MCF 10A (cell line): Measurements from ENCODE around the gene COL23A1. TPM values are rescaled to one million over a fixed set of nuclear protein-coding genes. Genes with fewer than 3 reads are reported as not detected.

ENCODE experiments used
- BruUV-seq: library from RNA; stranded (reverse); fragments of 400-500 nt; replicated peaks from 2 replicates; lab custom pipeline; 2021; lab: Mats Ljungman, UMichigan
- CTCF ChIA-PET: fragments of 300-600 bp; sonication (Branson Sonifier 250); formaldehyde crosslinking; extraction: SDS; loops from one replicate; lab custom pipeline; 2021; ENCODE audit warnings: antibody characterized with exemption, inconsistent platforms; lab: Yijun Ruan, JAX
- POLR2A ChIA-PET: fragments of 300-600, 350-650 bp; sonication (Branson Sonifier 250); formaldehyde crosslinking; extraction: SDS; loops from one replicate; lab custom pipeline; 2020; ENCODE audit warnings: antibody characterized with exemption, inconsistent platforms; lab: Yijun Ruan, JAX
- DNase-seq: peaks from one replicate; pipeline ENCODE4 v3.0.0-alpha.2; 2018; ENCODE audit not compliant: unreplicated experiment
- H3K27ac Mint-ChIP-seq: one replicate; pipeline ENCODE4 v1.8.0; 2022; ENCODE audit warnings: mild to moderate bottlenecking, low read depth, mixed read lengths; ENCODE audit not compliant: unreplicated experiment
- H3K27me3 Mint-ChIP-seq: one replicate; pipeline ENCODE4 v1.8.0; 2022; ENCODE audit warnings: mixed read lengths; ENCODE audit not compliant: insufficient read depth, unreplicated experiment
- H3K36me3 Mint-ChIP-seq: one replicate; pipeline ENCODE4 v1.8.0; 2022; ENCODE audit warnings: mild to moderate bottlenecking, moderate library complexity, mixed read lengths; ENCODE audit not compliant: insufficient read depth, unreplicated experiment
- H3K4me1 Mint-ChIP-seq: one replicate; pipeline ENCODE4 v1.8.0; 2022; ENCODE audit warnings: mixed read lengths; ENCODE audit not compliant: insufficient read depth, unreplicated experiment
- H3K4me3 Mint-ChIP-seq: one replicate; pipeline ENCODE4 v1.8.0; 2022; ENCODE audit warnings: mild to moderate bottlenecking, moderate library complexity, mixed read lengths; ENCODE audit not compliant: unreplicated experiment
- H3K9me3 Mint-ChIP-seq: one replicate; pipeline ENCODE4 v1.8.0; 2022; ENCODE audit warnings: mixed read lengths; ENCODE audit not compliant: unreplicated experiment
- intact Hi-C: fragments of 100-400 bp; cut with micrococcal nuclease; formaldehyde crosslinking; loops from 2 replicates; pipeline ENCODE4 v1.14.1; 2022
- total RNA-seq: library from RNA; stranded (reverse); gene quantifications from 2 replicates; pipeline ENCODE4 v1.2.3, GENCODE V29; 2022
- TF ChIP-seq, protein P1 (sequence below): fragments of 200-600 bp; IDR thresholded peaks from one replicate; pipeline ENCODE4 v1.8.0; 2022; ENCODE audit warnings: antibody characterized with exemption, mild to moderate bottlenecking; ENCODE audit not compliant: unreplicated experiment

The COL23A1 gene
- total RNA-seq, 1 experiment from 2014 or later, result not detected

DNA sequence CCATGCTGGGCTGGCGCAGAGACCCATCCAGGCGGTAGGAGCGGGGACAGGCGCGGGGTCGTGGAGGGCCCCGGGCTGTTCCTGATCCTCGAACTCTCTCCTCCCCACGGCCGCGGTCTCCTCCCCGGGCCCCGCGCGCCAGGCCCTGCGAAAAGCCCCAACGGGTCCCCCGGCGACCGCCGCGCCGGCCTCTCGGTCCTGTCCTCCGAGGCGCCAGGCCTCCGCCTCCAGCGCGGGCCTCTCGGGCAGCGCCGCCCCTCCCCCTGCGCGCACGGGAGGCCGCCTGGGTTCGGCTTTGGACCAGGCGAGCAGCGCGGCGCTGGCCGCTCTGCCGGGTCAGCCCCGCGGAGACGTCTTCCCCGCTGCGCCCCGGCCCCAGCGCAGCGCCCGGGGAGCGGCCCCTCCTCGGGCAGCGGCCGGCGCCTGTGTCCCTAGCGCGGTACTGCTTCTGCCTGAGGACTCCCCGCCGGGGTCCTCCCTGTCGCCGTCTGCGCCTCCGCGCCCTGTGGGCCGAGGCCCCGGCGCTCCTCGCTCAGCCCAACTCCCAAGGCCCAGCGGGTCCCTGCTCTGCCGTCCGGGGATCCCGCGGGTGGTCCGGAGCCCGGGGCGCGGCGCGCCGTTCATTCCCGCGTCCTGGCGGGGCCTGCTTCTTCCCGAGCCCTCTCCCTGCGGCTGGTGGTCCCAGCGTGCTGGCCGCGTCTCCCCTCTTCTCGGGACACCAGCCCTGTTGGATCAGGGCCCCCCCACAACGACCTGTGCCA lies 13.4 kb downstream of the COL23A1 start:
- BruUV-seq, result no TSS peak
- Mint-ChIP-seq H3K4me3 (no peak overlapping the region), H3K9me3 (peaks cover 21% of the 10 kb centered on the region), H3K4me1 (peaks cover 3% of the 10 kb centered on the region), H3K36me3 (no peaks in the 10 kb centered on the region), H3K27me3 (no peaks in the 10 kb centered on the region), H3K27ac (no peak overlapping the region)
- no peak for DNase-seq
- CTCF ChIA-PET, result no interaction called here
- intact Hi-C loops, result no loop called here
- TF ChIP-seq, protein P1, sequence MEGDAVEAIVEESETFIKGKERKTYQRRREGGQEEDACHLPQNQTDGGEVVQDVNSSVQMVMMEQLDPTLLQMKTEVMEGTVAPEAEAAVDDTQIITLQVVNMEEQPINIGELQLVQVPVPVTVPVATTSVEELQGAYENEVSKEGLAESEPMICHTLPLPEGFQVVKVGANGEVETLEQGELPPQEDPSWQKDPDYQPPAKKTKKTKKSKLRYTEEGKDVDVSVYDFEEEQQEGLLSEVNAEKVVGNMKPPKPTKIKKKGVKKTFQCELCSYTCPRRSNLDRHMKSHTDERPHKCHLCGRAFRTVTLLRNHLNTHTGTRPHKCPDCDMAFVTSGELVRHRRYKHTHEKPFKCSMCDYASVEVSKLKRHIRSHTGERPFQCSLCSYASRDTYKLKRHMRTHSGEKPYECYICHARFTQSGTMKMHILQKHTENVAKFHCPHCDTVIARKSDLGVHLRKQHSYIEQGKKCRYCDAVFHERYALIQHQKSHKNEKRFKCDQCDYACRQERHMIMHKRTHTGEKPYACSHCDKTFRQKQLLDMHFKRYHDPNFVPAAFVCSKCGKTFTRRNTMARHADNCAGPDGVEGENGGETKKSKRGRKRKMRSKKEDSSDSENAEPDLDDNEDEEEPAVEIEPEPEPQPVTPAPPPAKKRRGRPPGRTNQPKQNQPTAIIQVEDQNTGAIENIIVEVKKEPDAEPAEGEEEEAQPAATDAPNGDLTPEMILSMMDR, result no peak
- POLR2A ChIA-PET, result no interaction called here

DNA sequence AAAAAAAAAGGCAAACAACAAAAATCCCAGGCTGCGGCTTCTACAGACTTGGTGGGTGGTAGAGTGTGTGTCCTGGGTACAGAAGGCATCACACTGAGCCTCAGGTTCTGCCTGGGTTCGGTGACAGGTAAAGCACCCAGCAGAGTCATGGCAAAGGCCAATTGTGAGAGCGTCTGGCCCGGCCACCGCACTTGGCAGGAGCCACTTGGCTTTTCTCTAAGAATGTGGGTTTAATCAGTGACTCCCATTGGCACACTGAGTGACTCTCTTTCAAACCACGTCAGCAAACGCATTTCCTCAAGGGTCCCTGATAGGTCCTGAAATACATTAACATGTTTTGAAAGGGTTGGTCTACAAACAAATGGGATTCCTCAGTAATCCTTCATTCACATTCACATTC lies 17.0 kb downstream of the COL23A1 start:
- DNase-seq, result no peak
- no peaks in the 10 kb centered on the region for H3K4me1 Mint-ChIP-seq
- no peaks in the 10 kb centered on the region for H3K27me3 Mint-ChIP-seq
- H3K27ac Mint-ChIP-seq, result no peak overlapping the region
- peaks cover 25% of the 10 kb centered on the region for H3K9me3 Mint-ChIP-seq
- no peaks in the 10 kb centered on the region for H3K36me3 Mint-ChIP-seq
- CTCF ChIA-PET, result no interaction called here
- no TSS peak for BruUV-seq
- TF ChIP-seq, protein P1, result no peak
- no peak overlapping the region for H3K4me3 Mint-ChIP-seq
- POLR2A ChIA-PET, result no interaction called here
- intact Hi-C loops, result no loop called here

DNA sequence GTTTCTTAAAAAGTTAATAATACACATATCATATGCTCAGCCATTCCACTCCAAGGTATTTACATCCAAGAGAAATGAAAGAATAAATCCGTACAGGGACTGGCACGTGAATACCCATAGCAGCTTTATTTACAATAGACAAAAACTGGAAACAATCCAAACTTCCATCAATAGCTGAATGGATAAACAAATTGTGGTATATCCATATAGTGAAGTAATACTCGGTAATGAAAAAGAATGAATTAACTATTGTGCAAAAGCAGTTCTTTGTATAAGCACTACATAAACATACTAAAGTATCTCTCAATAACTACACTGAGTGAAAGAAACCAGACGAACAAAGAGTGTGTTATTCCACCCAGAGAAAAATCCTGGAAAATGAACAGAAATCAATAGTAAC lies 17.6 kb downstream of the COL23A1 start:
- TF ChIP-seq, protein P1, result no peak
- H3K27ac Mint-ChIP-seq, result no peak overlapping the region
- peaks cover 21% of the 10 kb centered on the region for H3K9me3 Mint-ChIP-seq
- DNase-seq, result no peak
- ChIA-PET POLR2A (no interaction called here), CTCF (interaction anchor here (0.7 kb wide), 1 partner anchor 367 kb away, joined by 3 read pairs; no protein-coding TSS in a partner anchor)
- H3K36me3 Mint-ChIP-seq, result no peaks in the 10 kb centered on the region
- no peaks in the 10 kb centered on the region for H3K4me1 Mint-ChIP-seq
- no peak overlapping the region for H3K4me3 Mint-ChIP-seq
- intact Hi-C loops, result no loop called here
- no TSS peak for BruUV-seq
- H3K27me3 Mint-ChIP-seq, result no peaks in the 10 kb centered on the region

DNA sequence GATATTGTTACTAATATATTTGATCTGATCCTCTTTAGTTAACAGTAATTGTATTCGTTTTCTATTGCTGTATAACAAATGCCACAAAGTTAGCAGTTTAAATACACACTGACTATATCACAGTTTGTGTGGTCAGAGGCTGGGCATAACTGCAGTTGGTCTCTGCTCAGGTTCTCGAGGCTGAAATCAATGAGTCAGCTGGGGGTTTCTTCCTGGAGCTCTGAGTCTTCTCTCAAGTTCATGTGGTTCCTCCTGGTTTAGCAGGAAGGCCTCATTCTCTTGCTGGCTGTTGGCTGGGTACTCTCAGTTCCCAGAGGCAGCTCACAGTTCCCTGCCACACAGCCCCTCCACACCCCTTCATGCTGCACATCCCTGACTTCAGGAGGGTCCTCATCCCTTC lies 20.7 kb downstream of the COL23A1 start:
- TF ChIP-seq, protein P1, result no peak
- H3K4me3 Mint-ChIP-seq, result no peak overlapping the region
- intact Hi-C loops, result no loop called here
- DNase-seq, result no peak
- no peaks in the 10 kb centered on the region for H3K36me3 Mint-ChIP-seq
- no peaks in the 10 kb centered on the region for H3K27me3 Mint-ChIP-seq
- no peak overlapping the region for H3K27ac Mint-ChIP-seq
- BruUV-seq, result no TSS peak
- ChIA-PET CTCF (interaction anchor here (0.6 to 0.8 kb wide), 2 partner anchors 56 to 286 kb away, joined by 3 read pairs; no protein-coding TSS in a partner anchor), POLR2A (interaction anchor here (0.6 kb wide), 1 partner anchor 41 kb away, joined by 3 read pairs; no protein-coding TSS in a partner anchor)
- H3K9me3 Mint-ChIP-seq, result peaks cover 21% of the 10 kb centered on the region
- no peaks in the 10 kb centered on the region for H3K4me1 Mint-ChIP-seq
